PC-9 (cell line): Measurements from ENCODE around the gene OTX1.

ENCODE experiments used
- EZH2 ChIP-seq: fragments of 200-600 bp; sonication (generic); IDR thresholded peaks from 2 replicates; pipeline ENCODE4 v1.8.0; 2017; ENCODE audit warnings: antibody characterized with exemption, low read depth
- TF ChIP-seq, protein P1 (sequence below): fragments of 200-600 bp; sonication (generic); conservative IDR thresholded peaks from 2 replicates; pipeline ENCODE4 v1.6.1; 2017; ENCODE audit warnings: mixed run types, antibody characterized with exemption, mild to moderate bottlenecking, moderate library complexity

DNA sequence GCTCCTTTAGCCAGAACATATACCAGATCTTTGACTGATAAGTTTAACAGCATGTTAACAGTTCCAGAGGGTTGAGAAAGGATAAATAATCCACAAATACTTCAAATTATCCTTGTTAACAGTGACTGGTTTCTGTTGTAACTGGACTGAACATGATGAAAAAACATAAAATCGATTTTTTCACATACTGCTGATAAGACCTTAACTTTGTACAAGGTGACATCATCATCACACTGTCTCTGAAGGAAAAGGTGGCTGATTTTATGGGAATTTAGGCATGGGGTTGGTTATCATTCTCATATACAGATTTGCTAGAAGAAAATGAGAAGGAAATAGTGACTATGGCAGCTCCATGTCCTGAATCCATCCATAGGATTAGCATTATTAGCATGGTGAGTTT, 36.1 kb downstream of the OTX1 start:
- TF ChIP-seq, protein P1, sequence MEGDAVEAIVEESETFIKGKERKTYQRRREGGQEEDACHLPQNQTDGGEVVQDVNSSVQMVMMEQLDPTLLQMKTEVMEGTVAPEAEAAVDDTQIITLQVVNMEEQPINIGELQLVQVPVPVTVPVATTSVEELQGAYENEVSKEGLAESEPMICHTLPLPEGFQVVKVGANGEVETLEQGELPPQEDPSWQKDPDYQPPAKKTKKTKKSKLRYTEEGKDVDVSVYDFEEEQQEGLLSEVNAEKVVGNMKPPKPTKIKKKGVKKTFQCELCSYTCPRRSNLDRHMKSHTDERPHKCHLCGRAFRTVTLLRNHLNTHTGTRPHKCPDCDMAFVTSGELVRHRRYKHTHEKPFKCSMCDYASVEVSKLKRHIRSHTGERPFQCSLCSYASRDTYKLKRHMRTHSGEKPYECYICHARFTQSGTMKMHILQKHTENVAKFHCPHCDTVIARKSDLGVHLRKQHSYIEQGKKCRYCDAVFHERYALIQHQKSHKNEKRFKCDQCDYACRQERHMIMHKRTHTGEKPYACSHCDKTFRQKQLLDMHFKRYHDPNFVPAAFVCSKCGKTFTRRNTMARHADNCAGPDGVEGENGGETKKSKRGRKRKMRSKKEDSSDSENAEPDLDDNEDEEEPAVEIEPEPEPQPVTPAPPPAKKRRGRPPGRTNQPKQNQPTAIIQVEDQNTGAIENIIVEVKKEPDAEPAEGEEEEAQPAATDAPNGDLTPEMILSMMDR: no peak
- no peak for TF ChIP-seq EZH2
